Smooth muscle cell of the brain vasculature (primary cell): ENCODE data around the gene ENPP3.
"Not testable (repeated sequence)": the region's sequence is repeated elsewhere in the genome, so short reads cannot be mapped to it uniquely, and the experiment has no call there.

Experiments used
- DNase-seq: peaks from one replicate; pipeline ENCODE4 v3.0.0-alpha.2; 2012; ENCODE audit warnings: low read depth, low spot score

ENPP3 gene

DNA sequence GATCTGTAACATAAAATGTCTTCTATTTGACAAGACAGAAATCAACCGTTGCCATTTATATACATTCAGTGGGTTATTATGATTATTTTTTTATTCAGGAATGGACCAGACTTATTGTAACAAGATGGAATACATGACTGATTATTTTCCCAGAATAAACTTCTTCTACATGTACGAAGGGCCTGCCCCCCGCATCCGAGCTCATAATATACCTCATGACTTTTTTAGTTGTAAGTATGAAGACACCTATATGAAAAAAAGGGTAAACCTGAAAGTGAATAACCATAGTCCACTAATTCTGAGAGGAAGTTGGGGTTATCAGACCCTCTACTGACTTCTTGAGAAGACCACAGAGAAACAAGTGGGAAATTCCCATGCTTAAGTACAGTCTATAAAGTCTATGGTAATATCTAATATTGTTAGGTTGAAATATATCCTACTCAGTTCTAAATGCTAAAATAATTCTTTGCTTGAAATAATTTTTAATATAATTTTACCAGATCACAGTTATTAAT lies 48.2 kb downstream of the ENPP3 start:
- no peak for DNase-seq

DNA sequence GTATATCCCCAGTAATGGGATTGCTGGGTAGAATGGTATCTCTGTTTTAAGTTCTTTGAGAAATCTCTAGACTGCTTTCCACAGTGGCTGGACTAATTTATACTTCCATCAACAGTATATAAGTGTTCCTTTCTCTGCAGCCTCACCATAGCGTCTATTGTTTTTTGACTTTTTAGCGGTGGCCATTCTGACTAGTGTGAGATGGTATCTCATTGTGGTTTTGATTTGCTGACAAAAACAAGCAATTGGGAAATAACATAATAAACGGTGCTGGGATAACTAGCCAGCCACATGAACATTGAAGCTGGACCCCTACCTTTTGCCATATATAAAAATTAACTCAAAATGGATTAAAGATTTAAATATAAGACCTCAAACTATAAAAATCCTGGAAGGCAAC lies 49.9 kb downstream of the ENPP3 start:
- DNase-seq = no peak

DNA sequence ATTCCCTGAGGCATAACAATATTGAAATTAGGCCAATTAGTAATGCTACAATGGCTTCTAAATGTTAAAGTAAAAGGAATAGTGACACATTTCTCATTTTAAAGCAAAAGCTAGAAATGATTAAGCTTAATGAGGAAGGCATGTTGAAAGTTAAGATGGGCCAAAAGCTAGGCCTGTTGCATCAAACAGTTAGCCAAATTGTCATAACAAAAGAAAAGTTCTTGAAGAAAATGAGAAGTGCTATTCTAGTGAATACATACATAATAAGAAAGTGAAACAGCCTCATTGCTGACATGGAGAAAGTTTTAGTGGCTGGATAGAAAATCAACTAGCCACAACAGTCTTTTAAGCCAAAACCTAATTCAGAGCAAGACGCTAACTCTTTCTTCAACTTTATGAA lies 51.2 kb downstream of the ENPP3 start:
- DNase-seq = no peak

DNA sequence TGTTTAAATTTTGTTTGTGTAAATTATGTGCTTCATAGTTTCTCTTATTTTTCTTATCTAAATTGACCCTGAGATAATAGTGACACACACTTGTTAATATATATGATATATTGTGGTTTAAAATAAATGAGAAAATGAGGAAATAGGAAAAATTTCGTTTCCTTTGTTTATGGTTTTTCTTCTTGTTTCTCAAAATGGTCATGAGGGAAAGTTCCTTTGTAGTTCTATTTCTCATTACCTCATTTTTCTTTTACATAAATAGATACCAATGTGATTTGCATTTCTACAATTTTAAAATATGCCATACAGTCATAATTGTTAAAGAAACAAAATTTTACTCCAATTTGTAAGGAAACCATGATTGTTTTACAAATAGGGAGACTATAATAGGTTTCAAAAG lies 54.9 kb downstream of the ENPP3 start:
- no peak for DNase-seq

- DNase-seq = no peak
Observed at GRCh38 chr6:131692589-131692988, 55.5 kb downstream of the ENPP3 start.

DNA sequence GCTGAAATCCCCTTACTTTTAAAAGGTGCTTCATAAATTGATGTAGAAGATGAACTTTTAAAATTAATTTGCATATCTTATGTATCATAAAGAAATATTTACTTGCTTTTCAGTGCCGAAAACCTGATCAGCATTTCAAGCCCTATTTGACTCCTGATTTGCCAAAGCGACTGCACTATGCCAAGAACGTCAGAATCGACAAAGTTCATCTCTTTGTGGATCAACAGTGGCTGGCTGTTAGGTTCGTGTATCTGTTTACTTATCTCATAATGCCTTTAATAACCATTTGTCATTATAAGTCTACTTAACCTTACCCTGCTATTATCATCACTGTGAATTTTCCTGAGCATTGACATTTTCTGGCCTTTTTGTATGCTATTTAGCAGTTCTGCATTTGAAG lies 56.3 kb downstream of the ENPP3 start:
- no peak for DNase-seq

DNA sequence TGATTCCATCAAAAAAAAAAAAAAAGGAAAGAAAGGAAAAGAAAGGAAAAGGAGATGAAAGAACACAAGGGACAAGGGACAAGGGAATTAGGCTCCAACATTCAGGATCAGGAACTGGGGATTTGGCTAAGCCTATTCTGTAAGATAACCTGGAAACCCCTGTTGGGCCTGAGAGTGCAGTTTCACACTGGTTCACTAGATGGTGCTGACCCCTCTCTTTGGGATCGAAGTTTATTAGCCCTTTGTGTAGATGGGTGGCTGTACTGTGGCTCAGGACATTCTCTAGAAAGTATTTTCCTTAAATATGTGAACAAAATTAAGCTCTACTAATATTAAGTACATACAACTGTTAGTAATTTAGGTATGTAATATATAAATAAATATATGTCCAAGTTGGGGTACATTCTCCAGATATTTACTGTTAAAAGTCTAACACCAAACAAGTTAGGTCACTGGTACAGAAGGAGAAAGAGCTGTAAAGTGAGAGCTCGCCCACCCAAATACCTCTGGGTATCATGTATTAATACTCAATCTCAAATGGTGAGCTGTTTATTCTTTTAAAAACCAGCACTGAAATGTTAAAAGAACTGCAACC lies 57.8 kb downstream of the ENPP3 start:
- DNase-seq = peak; percentile 32

- DNase-seq = no peak
Observed at GRCh38 chr6:131696956-131697355, 59.9 kb downstream of the ENPP3 start.

DNA sequence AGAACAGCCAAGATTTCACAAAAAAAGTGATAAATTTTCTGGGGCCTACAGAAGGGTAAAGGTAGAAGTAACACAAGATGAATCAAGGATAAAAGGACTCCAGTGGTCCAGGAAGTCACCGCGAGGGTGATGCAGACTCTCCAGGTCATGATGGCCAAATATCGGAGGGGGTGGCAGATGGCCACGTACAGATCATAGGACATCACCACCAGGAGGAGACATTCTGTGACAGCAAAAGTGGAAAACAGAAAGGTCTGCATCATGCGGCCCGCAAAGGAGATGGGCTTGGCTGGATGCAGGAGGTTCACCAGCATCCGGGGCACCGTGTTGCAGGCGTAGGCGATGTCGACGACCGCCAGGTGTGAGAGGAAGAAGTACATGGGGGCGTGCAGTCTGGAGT lies 63.7 kb downstream of the ENPP3 start:
- DNase-seq = not testable (repeated sequence)

DNA sequence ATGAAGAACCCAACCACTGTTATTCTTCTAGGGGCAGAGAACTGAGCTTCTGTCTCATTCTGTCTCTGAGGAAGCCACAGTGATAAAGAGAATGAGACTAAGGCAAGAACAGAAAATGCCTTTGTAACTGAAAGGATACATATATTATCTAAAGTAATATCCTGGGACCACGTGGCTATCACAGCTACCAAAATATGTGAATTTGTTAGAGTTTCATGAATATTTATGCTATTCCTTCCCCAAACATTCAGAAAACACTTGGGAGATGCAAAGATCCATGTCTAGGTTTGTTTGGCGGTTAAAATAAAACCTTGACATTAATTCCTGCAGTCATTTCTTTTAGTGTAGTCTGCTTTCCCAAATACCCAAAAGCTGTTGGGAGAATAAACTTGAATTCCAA lies 66.8 kb downstream of the ENPP3 start:
- DNase-seq = not testable (repeated sequence)

- DNase-seq = not testable (repeated sequence)
Observed at GRCh38 chr6:131710917-131711316, 73.8 kb downstream of the ENPP3 start, which contains the start of gene CTAGE9. TSS of gene CTAGE9 (minus strand) at chr6:131711017. CDS start at chr6:131711017, 0 bp downstream.

DNA sequence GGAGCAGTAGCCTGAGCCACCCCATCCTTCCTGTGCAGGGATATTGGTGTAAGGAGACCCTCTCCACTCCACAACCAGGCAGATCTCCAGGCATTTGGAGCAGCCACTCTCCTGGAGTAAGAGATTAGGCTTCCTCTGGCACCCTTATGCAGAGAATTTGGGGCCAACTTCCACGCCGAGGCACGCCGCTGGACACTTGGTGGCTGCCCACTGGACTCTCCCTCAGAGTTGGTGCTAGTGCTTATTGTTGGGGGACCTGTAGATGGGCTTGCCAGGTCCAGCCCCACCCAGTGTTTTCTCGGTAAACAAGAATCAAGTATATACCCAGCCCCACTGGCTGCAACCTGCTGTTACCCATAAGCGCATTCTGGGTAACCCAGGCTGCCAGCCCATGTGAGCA lies 78.5 kb downstream of the ENPP3 start:
- not testable (repeated sequence) for DNase-seq

- no peak for DNase-seq
Observed at GRCh38 chr6:131717836-131718542, 80.9 kb downstream of the ENPP3 start.

DNA sequence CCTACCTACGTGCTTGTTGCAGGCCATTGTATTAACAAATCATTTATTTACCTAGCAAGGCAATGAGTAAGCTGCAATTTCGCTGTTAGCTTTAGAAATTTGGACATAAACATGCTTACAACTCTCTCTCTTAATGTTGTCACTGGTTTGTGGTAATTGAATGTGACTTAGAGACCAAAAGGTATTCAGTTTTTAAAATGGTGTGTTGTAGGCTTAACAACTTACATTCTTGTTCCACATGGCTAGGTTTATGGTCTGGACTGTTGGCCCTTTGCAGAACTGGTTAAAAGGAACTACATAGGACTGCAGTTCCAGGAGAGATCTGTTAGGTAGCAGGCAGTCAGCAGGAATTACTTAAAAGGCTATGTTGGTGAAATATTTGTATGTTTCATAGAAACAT lies 84.1 kb downstream of the ENPP3 start:
- no peak for DNase-seq

GRCh38 chr6:131724114-131724513 lies 87.0 kb downstream of the ENPP3 start:
- no peak for DNase-seq

DNA sequence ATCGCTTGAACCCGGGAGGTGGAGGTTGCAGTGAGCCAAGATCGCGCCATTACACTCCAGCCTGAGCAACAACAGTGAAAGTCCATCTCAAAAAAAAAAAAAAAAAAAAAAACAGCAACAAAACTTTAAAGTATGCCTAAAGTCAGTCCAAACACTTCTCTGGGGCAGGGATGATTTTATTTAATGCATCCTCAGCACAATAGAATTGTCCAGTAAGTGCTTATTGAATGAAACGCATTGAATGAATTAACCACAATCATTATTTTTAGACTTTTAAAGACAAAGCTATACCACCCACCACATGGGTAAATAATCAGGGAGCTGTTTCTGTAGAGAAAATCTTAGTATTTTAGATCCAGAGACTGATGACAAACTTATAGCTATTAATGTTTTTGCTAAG lies 90.4 kb downstream of the ENPP3 start:
- no peak for DNase-seq

- no peak for DNase-seq
Observed at GRCh38 chr6:131727868-131728267, 90.8 kb downstream of the ENPP3 start.

GRCh38 chr6:131728296-131728939 lies 91.3 kb downstream of the ENPP3 start:
- DNase-seq = no peak

GRCh38 chr6:131729550-131729949 lies 92.4 kb downstream of the ENPP3 start:
- DNase-seq = no peak

GRCh38 chr6:131730264-131730663 lies 93.2 kb downstream of the ENPP3 start:
- DNase-seq = no peak

GRCh38 chr6:131731224-131731623 lies 94.1 kb downstream of the ENPP3 start:
- DNase-seq = no peak

DNA sequence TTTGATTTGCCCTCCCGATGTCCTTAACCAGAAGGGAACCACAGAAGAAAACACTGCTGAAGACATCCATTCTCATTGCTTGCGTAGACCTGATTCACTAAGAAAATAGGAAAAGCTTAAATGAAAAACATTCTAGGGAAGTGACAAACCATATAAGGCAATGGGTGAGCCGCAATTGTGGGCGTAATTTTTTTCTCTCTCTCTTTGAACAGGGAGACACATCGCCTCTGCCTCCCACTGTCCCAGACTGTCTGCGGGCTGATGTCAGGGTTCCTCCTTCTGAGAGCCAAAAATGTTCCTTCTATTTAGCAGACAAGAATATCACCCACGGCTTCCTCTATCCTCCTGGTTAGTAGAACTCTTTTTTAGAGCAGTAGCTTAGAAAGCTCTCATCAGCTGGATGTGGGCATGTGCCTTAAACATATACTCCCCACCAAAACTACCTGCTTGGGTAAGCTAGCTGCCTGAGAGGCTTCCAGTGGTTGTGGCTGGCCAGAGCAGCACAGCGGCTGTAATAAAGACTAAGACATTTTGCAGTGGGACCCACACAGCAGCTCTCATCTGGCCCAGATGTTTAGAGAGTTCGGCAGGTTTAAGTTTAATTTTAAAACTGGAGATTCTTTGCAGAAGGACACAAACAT lies 96.4 kb downstream of the ENPP3 start:
- peak; percentile 57 for DNase-seq
